Esophagus muscularis mucosa (tissue), 3 donors: ENCODE data around the gene TOPORS.

Source experiments
- POLR2A ChIP-seq: fragments of 450-650 bp; IDR thresholded peaks from one replicate; pipeline ENCODE4 v1.6.1; 2017; ENCODE audit warnings: antibody characterized with exemption, moderate library complexity, mild to moderate bottlenecking, low read depth
- POLR2AphosphoS5 ChIP-seq, 2 donors: sonication (generic); formaldehyde crosslinking; IDR thresholded peaks; one replicate each; pipeline ENCODE4 v1.6.1; 2017; ENCODE audit warnings: antibody characterized with exemption in 2 of 2
- TF ChIP-seq, protein P1 (sequence below), 3 experiments: fragments of 200-600 bp in 2 of 3; fragments of 450-650 bp in 1 of 3; sonication (generic) in 2 of 3; IDR thresholded peaks; one replicate each; pipeline ENCODE4 v1.5.1; 2017 to 2019; ENCODE audit warnings: antibody characterized with exemption in 3 of 3, mild to moderate bottlenecking in 2 of 3, moderate library complexity in 1 of 3

DNA sequence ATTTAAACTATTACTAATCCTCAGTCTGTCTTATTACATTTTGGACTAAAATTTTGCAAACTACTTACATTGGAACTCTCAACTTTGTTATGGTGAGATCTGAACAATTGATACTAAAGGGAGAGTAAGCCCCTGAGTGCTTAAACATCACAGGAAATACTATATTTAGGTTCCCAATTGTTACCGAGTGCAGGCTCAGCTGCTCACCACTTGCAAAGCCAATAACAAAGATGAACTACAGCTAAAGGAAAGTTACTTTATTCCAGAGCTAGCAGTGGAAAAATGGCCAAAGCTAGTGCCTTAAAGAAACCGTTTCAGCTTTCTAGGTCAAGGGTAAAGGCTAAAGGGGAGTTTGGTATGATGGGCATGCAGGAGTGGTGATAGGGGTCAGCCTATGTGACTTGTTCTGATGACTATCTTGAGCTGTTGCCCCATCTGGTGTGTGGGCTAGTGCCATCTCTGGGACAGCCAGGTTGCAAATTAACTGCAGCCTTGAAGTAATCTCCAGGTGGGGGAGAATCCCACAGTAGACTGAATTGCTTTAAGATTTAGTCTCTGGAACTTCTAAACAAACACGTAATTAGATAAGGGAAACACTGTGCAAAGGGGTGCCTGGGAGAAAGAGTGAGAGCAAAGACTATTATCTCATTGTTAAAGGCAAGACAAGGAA, 28.4 kb upstream of the TOPORS start:
- TF ChIP-seq, protein P1, sequence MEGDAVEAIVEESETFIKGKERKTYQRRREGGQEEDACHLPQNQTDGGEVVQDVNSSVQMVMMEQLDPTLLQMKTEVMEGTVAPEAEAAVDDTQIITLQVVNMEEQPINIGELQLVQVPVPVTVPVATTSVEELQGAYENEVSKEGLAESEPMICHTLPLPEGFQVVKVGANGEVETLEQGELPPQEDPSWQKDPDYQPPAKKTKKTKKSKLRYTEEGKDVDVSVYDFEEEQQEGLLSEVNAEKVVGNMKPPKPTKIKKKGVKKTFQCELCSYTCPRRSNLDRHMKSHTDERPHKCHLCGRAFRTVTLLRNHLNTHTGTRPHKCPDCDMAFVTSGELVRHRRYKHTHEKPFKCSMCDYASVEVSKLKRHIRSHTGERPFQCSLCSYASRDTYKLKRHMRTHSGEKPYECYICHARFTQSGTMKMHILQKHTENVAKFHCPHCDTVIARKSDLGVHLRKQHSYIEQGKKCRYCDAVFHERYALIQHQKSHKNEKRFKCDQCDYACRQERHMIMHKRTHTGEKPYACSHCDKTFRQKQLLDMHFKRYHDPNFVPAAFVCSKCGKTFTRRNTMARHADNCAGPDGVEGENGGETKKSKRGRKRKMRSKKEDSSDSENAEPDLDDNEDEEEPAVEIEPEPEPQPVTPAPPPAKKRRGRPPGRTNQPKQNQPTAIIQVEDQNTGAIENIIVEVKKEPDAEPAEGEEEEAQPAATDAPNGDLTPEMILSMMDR (IDR thresholded peaks at IDR 0.05): no peak
- TF ChIP-seq POLR2A (no peak), POLR2AphosphoS5 (IDR thresholded peaks at IDR 0.05) (no peak)
